CD4-positive, alpha-beta T cell treated with Interleukin-4 for 4 hours (primary cell): ENCODE measurements around the gene ZNF786.
"Not testable (repeated sequence)": the region's sequence is repeated elsewhere in the genome, so short reads cannot be mapped to it uniquely, and the experiment has no call there.

Experiments used
- DNase-seq: peaks from one replicate; pipeline ENCODE4 v3.0.0-alpha.2; 2020

Gene ZNF786

DNA sequence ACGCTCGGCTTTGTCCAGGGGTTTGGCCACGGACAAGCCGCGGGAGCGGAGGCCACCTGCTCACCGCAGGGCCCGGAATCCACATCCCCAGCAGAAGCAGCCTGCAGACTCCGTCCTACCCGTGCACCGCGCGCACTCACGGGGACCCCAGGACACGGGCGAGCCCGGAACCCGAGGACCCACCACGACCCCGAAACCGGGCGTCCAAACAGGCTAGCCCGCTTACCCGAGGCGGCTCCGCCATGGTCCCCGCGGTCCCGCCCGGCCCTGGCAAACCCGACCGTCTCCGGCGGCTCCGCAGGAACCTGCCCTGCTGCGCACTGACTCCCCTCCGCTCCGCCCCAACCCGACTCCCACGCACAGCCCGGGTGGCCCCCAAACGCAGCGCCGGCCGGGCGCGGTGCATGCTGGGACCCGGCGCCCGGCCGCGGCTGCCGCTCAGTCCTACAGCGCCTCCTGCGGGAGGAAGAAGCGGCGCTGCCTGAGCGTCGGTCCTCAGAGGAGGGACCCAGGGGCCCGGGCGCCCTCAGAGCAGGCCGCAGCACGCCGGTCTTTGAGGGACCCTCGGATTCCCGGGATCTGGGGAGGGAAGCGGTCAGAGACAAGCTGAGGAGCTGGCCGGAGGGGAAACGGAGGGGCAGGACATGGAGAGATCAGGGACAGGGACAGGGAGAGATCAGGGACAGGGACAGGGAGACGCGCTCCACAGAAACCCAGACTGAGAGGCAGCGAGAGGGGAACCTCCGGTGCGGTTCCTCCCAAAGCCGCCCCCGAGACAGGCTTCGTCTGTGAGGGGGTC, at the start of gene ZNF786:
TSS of gene ZNF786 (minus strand) at position 322 of the 799 bp plus-strand sequence. CDS start at position 244, 78 bp downstream.
- peak; percentile 91 for DNase-seq

DNA sequence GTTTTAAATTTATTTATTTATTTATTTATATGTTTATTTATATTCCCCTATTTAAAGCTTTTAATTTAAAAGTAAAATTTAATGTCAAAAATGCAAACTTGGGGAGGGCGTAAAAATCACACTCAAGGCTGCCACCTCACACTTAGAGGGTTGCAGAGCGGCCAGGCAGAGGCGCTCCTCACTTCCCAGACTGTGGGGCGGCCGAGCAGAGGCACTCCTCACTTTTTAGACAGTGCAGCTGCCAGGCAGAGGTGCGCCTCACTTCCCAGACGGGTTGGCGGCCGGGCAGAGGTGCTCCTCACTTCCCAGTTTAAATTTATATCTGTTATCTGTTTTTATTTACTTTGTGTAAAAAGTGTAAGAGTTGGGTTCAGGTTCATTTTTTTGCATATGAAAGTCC, 45.6 kb upstream of the ZNF786 start:
- DNase-seq, result no peak

DNA sequence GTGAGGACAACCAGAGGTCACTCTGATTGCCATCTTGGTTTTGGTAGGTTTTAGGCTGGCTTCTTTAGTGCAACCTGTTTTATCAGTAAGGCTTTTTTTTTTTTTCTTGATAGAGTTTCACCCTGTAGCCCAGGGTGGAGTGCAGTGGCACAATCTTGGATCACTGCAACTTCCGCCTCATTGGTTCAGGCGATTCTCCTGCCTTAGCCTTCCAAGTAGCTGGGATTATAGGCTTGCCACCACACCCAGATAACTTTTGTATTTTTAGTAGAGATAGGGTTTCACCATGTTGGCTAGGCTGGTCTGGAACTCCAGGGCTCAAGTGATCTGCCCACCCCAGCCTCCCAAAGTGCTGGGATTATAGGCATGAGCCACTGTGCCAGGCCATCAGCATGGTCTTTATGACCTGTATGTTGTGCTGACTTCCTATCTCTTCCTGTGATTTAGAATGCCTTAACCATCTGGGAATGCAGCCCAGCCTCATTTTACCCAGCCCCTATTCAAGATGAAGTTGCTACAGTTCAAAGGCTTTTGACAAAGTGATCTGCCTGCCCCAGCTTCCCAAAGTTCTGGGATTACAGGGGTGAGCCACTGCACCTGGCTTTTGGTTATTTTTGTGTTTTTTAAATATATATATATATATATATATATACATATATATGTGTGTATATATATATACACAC, 42.7 kb upstream of the ZNF786 start:
- no peak for DNase-seq

DNA sequence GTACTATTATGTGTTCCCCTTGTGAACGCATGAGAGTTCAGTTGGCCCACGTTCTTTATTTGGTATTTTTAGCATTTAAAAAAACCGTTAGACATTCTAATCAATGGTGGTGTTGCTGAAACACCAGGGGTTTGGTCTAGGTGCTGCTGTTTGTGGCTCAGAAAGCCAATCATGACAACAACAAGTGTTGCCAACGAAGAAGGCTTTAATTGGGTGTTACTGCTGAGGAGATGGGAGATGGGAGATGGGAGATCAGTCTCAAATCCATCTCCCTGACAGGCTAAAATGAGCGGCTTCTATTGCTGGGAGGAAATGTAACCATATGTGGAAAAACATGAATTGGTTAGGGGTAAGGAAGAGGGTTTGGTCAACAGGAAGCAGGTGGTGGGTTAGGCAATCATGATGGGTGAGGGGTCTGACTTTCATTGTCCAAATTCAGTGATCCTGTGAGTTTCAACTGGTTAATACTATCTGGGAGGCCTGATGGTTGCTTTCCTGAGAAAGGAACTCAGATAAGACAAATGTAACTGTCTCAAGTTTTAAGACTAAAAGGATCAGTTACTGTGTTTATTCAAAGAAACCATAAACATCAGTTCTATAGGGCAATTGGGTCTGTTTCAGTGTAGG, 40.2 kb upstream of the ZNF786 start:
- DNase-seq, result no peak

DNA sequence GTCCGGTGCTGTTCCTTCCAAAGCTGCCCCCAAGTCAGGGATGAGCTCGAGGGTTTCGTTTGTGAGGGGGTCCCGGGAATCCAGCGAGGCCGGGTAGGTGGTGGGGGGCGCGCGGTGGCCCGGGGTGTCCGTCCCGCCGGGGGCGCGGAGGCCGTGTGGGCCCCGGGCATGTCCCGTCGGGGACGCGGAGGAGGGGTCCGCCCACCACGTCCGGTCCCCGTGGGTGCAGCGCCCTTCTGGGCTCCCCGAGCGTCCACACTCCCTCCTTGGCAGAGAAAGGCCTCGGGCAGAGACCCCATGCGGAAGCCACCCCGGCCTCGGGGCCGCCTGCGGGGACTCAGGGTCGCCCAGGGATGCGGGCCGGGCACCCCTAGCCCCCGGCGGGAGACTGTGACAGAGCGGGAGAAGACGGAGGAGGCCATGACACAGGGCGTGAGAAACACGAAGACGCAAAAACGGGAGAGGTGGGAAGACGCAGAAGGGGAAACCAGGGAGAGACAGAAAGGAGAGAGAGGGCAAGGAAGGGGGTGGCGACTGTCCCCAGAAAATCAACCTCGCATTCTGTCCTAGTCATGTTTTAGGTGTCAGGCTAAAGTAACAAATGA, 36.2 kb upstream of the ZNF786 start:
- peak; percentile 36 for DNase-seq

DNA sequence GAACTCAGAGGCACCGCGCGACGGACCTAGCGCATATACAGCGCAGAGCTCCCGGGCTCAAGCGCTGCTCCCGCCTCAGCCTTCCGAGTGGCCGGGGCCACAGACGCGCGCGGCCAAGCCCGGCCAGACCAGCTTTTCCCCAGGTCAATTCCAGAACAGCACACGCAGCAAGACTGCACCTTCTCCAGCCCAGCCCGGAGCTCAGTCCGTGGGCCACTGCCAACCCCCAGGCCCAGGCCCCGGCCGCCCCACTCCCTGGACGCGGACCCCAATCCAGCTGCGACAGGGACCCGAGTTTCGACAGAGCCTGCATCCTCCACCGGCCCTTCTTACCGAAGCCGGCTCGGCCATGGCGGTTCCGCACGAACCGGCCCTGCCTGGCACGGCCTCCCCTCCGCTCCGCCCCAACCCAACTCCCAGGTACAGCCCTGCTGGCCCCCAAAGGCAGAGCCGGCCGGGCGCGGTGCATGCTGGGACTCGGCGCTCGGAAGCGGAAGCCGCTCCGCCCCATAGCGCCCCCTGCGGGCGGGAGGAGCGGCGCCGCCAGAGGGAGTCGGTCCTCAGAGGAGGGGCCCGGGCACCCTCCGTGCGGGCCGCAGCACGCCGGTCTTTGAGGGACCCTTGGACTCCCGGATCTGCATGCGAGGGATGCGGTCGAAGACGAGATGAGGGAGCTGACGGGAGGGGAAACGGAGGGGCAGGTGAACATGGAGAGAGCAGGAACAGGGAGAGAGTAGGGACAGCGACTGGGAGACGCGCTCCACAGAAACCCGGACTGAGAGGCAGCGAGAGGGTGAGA, 35.5 kb upstream of the ZNF786 start, which contains the start of gene ZNF425:
TSS of gene ZNF425 (minus strand) at position 462 of the 799 bp plus-strand sequence. CDS start at position 351, 111 bp downstream.
- peak; percentile 91 for DNase-seq

DNA sequence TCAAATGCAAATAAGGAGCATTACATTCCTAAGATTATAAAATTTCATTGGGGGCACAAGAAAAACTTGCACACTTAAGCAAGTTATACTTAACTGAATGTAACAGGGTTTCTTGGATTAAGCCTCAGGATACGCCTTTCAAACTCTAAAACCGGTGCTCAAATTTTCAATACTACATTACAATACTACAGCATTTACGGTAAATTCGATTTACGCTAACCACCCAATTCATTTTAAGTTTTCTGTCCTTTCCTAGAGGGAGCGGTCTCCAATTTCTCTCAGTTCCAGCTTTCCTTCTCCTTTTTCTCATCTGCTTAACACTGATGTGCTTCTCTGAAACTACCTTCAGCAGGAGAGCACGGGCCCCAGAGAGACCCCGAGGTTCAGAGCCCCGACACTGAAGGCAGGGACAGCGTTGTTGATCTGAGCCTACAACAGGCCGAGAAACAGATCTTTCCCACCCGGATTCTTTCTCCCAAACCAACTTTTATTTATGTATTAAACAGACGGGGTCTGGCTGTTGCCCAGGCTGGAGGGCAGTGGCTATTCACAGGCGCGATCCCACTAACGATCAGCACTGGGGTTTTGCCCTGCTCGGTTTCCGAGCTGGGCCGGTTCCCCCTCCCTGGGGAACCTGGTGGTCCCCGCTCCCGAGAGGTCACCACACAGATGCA, 34.8 kb upstream of the ZNF786 start:
- DNase-seq, result no peak

DNA sequence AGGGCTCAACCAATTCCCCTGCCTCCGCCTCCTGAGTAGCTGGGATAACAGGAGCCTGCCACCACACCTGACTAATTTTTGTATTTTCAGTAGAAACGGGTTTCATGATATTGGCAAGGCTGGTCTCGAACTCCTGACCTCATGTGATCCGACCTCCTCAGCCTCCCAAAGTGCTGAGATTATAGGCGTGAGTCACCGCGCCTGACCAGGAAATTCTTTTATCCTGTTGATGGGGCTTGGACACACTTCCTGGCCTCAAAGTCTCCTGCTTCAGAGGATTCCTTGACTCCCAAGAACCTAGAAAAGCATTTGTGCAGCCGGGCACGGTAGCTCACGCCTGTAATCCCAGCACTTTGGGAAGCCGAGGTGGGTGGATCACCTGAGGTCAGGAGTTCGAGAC, 19.5 kb upstream of the ZNF786 start:
- no peak for DNase-seq

GRCh38 chr7:149104749-149105148, 14.2 kb upstream of the ZNF786 start:
- DNase-seq, result no peak

- DNase-seq, result no peak
Observed at GRCh38 chr7:149104214-149104613, 13.7 kb upstream of the ZNF786 start.

DNA sequence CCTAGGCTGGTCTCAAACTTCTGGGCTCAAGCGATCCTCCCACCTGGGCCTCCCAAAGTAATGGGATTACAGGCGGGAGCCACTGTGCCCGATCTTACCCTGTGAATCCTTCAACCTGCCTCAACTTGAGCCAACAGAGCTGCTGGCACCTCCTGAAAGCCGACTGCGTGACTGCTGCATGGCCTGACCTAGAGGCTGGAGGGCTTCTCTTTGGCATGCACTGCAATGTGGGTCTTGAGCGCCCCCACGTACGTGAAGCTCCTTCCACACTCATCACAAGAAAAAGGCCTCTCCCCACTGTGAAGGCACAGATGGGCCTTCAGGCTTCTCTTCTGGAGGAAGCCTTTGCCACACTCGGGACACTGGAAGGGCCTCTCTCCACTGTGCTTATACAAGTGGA, 12.9 kb upstream of the ZNF786 start:
- no peak for DNase-seq

GRCh38 chr7:149102666-149103065, 12.1 kb upstream of the ZNF786 start:
- DNase-seq, result no peak

- DNase-seq, result no peak
Observed at GRCh38 chr7:149100821-149101220, 10.3 kb upstream of the ZNF786 start.

DNA sequence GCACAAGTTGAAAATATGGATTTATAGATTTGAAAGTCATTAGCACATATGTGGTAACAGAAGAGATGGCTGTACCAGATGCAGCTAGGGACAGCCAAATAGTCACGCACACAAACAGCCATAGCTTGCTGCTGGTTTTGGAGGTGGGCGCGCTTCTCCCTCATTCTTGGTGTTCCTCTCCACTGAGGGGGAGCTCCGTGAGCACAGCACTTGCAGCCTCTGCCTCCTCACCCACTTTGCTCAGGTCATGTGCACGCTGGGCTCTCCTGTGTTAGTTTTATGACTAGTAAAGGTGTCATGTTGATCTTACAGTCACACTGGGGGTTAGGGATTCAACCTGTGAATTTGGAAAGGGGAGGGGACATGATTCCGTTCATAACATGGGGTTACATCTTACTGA, 8.5 kb upstream of the ZNF786 start:
- no peak for DNase-seq

DNA sequence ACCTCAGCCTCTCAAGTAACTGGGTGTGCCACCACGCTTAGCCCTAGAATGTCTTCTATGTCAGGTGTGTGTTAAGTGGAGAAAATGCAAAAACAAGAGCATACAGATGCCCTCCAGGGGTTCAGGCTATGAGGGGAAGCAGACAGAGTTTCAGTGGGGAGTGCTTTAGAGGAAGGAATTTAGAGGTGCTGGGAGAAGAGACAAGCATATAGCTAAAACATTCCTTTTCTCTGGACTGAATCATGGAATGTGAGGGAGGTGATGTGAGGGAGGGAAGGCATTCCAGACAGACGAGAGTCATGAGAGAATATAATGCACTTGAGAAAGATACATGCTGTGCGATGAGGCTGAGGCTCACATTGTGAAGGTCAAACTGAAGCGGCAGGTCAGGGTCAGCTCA, 6.6 kb upstream of the ZNF786 start:
- DNase-seq, result no peak

- no peak for DNase-seq
Observed at GRCh38 chr7:149093228-149093627, 2.7 kb upstream of the ZNF786 start.

GRCh38 chr7:149092244-149092643, 1.7 kb upstream of the ZNF786 start:
- not testable (repeated sequence) for DNase-seq

GRCh38 chr7:149087376-149087775, 3.1 kb downstream of the ZNF786 start:
- no peak for DNase-seq

DNA sequence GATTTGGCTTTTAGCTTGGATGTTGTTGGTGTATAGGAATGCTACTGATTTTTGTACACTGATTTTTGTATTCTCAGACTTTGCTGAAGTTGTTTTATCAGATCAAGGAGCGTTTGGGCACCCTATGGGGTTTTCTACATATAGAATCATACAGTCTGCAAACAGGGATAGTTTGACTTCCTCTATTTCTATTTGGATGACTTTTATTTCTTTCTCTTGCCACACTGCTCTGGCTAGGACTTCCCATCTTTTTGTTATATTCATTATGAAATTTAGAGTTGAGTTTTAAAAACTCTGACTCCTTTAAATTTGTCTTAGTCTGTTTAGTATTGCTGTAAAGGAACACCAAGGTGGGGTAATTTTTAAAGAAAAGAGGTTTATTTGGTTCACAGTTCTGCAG, 4.7 kb downstream of the ZNF786 start:
- no peak for DNase-seq

GRCh38 chr7:149084407-149084806, 6.1 kb downstream of the ZNF786 start:
- no peak for DNase-seq

DNA sequence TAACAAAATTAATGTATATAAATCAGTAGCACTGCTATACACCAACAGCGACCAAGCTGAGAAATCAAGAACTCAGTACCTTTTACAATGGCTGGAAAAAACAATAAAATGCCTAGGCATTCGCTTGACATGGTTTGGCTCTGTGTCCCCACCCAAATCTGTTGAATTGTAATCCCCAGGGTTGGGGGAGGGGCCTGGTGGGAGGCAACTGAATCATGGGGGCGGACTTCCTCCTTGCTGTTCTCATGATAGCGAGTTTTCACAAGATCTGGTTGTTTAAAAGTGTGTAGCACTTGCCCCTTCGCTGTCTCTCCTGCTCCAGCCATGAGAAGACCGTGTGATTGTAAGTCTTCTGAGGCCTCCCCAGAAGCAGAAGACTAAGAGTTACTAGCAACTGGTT, 8.6 kb downstream of the ZNF786 start:
- DNase-seq, result no peak

DNA sequence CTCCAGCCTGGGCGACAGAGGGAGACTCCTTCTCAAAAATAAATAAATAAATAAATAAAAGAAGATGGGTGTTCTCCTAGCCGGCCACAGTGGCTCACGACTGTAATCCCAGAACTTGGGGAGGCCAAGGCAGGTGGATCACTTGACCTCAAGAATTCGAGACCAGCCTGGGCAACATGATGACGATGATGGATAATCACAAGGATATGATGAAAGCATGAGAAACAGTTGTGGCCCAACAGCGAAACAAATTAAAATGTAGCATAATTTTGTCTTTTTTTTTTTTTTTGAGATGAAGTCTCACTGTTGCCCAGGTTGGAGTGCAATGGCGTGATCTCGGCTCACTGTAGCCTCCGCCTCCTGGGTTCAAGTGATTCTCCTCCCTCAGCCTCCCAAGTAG, 12.9 kb downstream of the ZNF786 start:
- no peak for DNase-seq
